Breast epithelium (tissue), 4 donors: ENCODE data around the gene ARHGAP18. TPM values are rescaled to one million over a fixed set of nuclear protein-coding genes. Genes with fewer than 3 reads are reported as not detected.

Source experiments
- DNase-seq, 2 donors: peaks; one replicate each; pipeline ENCODE4 v3.0.0-alpha.2; 2019; ENCODE audit warnings: low spot score in 2 of 2
- H3K27ac ChIP-seq, 2 donors: fragments of 200-600 bp; sonication (generic) in 1 of 2; one replicate each; pipeline ENCODE4 v1.5.1; 2016 to 2019; ENCODE audit warnings: mild to moderate bottlenecking in 1 of 2
- H3K27me3 ChIP-seq, 2 donors: fragments of 200-600 bp; sonication (generic) in 1 of 2; one replicate each; pipeline versions ENCODE4 v1.5.1 to v1.6.0; 2017 to 2019; ENCODE audit warnings: control low read depth in 1 of 2, mild to moderate bottlenecking in 1 of 2
- H3K36me3 ChIP-seq: fragments of 200-600 bp; one replicate; pipeline ENCODE4 v1.5.1; 2019
- H3K4me1 ChIP-seq, 2 donors: fragments of 200-600 bp; sonication (generic); one replicate each; pipeline ENCODE4 v1.5.1; 2016 to 2019; ENCODE audit warnings: control low read depth in 1 of 2
- H3K4me3 ChIP-seq, 3 donors: fragments of 200-600 bp; sonication (generic); 1 replicate in 2 of 3; 2 replicates in 1 of 3; pipeline ENCODE4 v1.5.1; 2016 to 2019; ENCODE audit warnings: mild to moderate bottlenecking in 3 of 3, moderate library complexity in 2 of 3
- H3K9me3 ChIP-seq, 2 donors: fragments of 200-600 bp; sonication (generic) in 1 of 2; one replicate each; pipeline ENCODE4 v1.5.1; 2016 to 2019; ENCODE audit warnings: control low read depth in 1 of 2
- CTCF ChIP-seq, 3 donors: fragments of 450-650 bp; IDR thresholded peaks; one replicate each; pipeline ENCODE4 v1.5.1; 2016 to 2017; ENCODE audit warnings: antibody characterized with exemption in 3 of 3, mild to moderate bottlenecking in 3 of 3, moderate library complexity in 3 of 3
- POLR2A ChIP-seq: fragments of 450-650 bp; IDR thresholded peaks from one replicate; pipeline ENCODE4 v1.6.1; 2016; ENCODE audit warnings: antibody characterized with exemption, mild to moderate bottlenecking, moderate library complexity
- POLR2AphosphoS5 ChIP-seq, 3 donors: sonication (generic); formaldehyde crosslinking; IDR thresholded peaks; one replicate each; pipeline ENCODE4 v1.6.1; 2017; ENCODE audit warnings: antibody characterized with exemption in 3 of 3
- intact Hi-C: fragments of 100-400 bp; cut with DNase I; formaldehyde crosslinking; loops from one replicate; pipeline ENCODE4 v1.15.1; 2023; ENCODE audit warnings: low total_unique reads
- total RNA-seq, 3 donors: library from RNA; depleted of rRNA; stranded (reverse); fragments of >200 nt; gene quantifications; one replicate each; pipeline ENCODE4 v1.1.0, GENCODE V29; 2016

The ARHGAP18 gene
- total RNA-seq, 3 donors from 2014 or later: 14.7 to 28.7 (median 24.8) TPM

- intact Hi-C loops: no loop called here
- no peak for TF ChIP-seq POLR2AphosphoS5 (IDR thresholded peaks at IDR 0.05)
- TF ChIP-seq POLR2A: no peak
- TF ChIP-seq CTCF (IDR thresholded peaks at IDR 0.05): no peak
- DNase-seq: no peak
- Histone ChIP-seq H3K4me3 (no peak overlapping the region), H3K4me1 (no peaks in the 10 kb centered on the region), H3K27me3 (no peaks in the 10 kb centered on the region), H3K36me3 (no peaks in the 10 kb centered on the region), H3K27ac (peak overlapping the region; percentile 34 to 44), H3K9me3 (no peaks in the 10 kb centered on the region)
These were observed 64.0 kb downstream of the ARHGAP18 start for GRCh38 chr6:129645830-129646579.

- DNase-seq: no peak
- H3K4me3 ChIP-seq: no peak overlapping the region
- TF ChIP-seq POLR2A: no peak
- no peak for TF ChIP-seq CTCF (IDR thresholded peaks at IDR 0.05)
- no peak for TF ChIP-seq POLR2AphosphoS5 (IDR thresholded peaks at IDR 0.05)
- intact Hi-C loops: no loop called here
- no peaks in the 10 kb centered on the region for H3K9me3 ChIP-seq
- H3K27ac ChIP-seq: peak overlapping the region; percentile 34 to 44
- H3K4me1 ChIP-seq: no peaks in the 10 kb centered on the region
- no peaks in the 10 kb centered on the region for H3K36me3 ChIP-seq
- no peaks in the 10 kb centered on the region for H3K27me3 ChIP-seq
These were observed 64.7 kb downstream of the ARHGAP18 start for GRCh38 chr6:129645106-129645829.

GRCh38 chr6:129644567-129645015 is 65.4 kb downstream of the ARHGAP18 start:
- intact Hi-C loops: no loop called here
- TF ChIP-seq POLR2AphosphoS5 (IDR thresholded peaks at IDR 0.05): no peak
- TF ChIP-seq POLR2A: no peak

GRCh38 chr6:129643968-129644367 is 66.0 kb downstream of the ARHGAP18 start:
- Histone ChIP-seq H3K27ac (peak overlapping the region; percentile 41 to 43), H3K36me3 (no peaks in the 10 kb centered on the region)
- TF ChIP-seq POLR2A (no peak), POLR2AphosphoS5 (IDR thresholded peaks at IDR 0.05) (no peak), CTCF (IDR thresholded peaks at IDR 0.05) (no peak)

More at GRCh38 chr6:129644567-129645015, 65.4 kb downstream of the ARHGAP18 start:
- Histone ChIP-seq H3K36me3 (no peaks in the 10 kb centered on the region), H3K27me3 (no peaks in the 10 kb centered on the region), H3K4me1 (no peaks in the 10 kb centered on the region), H3K9me3 (no peaks in the 10 kb centered on the region), H3K27ac (peak overlapping the region; percentile 27 to 29), H3K4me3 (no peak overlapping the region)
- DNase-seq: no peak

GRCh38 chr6:129643176-129643575 is 66.8 kb downstream of the ARHGAP18 start:
- H3K27me3 ChIP-seq: no peaks in the 10 kb centered on the region
- intact Hi-C loops: no loop called here
- no peak for DNase-seq
- no peak for TF ChIP-seq POLR2A
- no peak overlapping the region for H3K4me3 ChIP-seq
- H3K4me1 ChIP-seq: no peaks in the 10 kb centered on the region
- H3K27ac ChIP-seq: no peak overlapping the region
- H3K9me3 ChIP-seq: no peaks in the 10 kb centered on the region
- H3K36me3 ChIP-seq: no peaks in the 10 kb centered on the region

More at GRCh38 chr6:129643968-129644367, 66.0 kb downstream of the ARHGAP18 start:
- H3K4me1 ChIP-seq: no peaks in the 10 kb centered on the region
- H3K9me3 ChIP-seq: no peaks in the 10 kb centered on the region
- H3K4me3 ChIP-seq: no peak overlapping the region
- DNase-seq: no peak
- intact Hi-C loops: no loop called here
- H3K27me3 ChIP-seq: no peaks in the 10 kb centered on the region

GRCh38 chr6:129642322-129642721 is 67.7 kb downstream of the ARHGAP18 start:
- Histone ChIP-seq H3K9me3 (no peaks in the 10 kb centered on the region), H3K4me1 (no peaks in the 10 kb centered on the region)

More at GRCh38 chr6:129642322-129642721, 67.7 kb downstream of the ARHGAP18 start:
- intact Hi-C loops: no loop called here
- H3K4me3 ChIP-seq: no peak overlapping the region
- TF ChIP-seq CTCF (IDR thresholded peaks at IDR 0.05) (no peak), POLR2AphosphoS5 (IDR thresholded peaks at IDR 0.05) (no peak), POLR2A (no peak)
- no peaks in the 10 kb centered on the region for H3K36me3 ChIP-seq
- H3K27ac ChIP-seq: no peak overlapping the region
- DNase-seq: no peak
- no peaks in the 10 kb centered on the region for H3K27me3 ChIP-seq
